Stimulated activated CD8-positive, alpha-beta memory T cell treated with anti-CD3 and anti-CD28 coated beads, Interleukin-7, amount 100 ng/mL, for 1 hour (primary cell): ENCODE data around the gene SLC6A15.

ENCODE experiments used
- DNase-seq, 2 donors: peaks; one replicate each; pipeline ENCODE4 v3.0.0-alpha.2; 2020; ENCODE audit warnings: low read depth in 2 of 2

Gene SLC6A15

DNA sequence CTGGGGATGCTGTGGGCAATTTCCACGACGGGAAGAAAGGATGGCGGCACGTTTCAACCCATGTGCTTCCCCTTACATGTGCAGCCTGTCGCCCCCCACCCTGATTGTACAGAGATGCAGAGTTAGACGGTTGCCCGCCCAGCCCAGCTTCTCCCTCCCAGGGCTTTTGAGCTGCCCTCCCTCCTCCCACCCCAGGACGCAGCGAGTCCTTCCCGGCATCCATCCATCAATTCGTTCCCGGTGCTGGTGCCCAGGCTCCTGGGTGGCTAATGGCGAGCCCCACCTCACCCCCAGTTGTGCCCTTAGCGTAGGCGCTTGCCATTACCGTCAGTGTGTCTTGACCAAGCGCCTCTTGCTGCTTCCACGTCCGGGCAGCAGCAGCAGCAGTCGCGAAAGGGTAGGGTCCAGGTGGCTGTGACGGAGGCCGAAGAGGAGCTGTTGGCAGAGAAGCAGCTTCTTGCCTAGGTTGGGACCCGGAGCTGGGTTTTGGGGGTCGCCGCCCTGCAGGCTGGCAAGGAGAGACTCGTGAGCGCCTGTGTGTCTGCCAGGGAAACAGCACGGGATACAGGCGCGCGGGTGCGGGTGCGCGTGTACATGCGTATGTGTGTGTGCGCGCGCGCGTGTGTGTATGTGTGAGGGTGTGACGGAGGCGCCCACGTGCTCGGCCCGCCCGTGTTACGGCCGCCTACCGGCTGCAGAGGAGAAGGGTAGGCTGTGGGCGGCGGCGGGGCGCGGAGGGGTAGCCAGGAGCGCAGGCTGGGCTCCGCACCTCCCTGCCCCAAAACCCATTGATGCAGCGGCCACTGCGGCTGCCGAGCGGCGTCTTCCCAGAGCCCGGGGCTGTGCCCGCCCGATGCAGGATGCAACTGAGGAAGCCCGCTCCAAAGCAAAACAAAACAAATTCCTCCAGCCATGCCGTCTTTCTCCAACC, at the start of gene SLC6A15:
TSS of gene SLC6A15 (minus strand) at position 602 of the 931 bp plus-strand sequence. CDS start 20,679 bp downstream, outside the sequence.
- no peak for DNase-seq

DNA sequence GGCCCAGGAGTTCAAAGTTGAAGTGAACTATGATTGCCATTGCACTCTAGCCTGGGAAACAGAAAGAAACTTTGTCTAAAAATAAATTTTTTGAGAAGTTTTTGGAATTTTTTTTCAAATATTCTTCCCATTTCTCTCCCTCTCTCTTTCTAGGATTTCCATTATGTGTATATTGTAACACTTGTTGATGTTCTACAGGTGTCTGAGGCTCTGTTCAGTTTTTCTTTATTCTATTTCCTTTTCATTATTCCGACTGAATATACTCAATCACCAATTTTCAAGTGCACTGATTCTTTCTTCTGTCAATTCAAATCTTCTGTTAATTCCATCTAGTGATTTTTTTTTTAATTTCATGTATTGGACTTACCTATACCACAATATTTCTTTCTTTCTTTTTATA, 48.3 kb upstream of the SLC6A15 start:
- no peak for DNase-seq

DNA sequence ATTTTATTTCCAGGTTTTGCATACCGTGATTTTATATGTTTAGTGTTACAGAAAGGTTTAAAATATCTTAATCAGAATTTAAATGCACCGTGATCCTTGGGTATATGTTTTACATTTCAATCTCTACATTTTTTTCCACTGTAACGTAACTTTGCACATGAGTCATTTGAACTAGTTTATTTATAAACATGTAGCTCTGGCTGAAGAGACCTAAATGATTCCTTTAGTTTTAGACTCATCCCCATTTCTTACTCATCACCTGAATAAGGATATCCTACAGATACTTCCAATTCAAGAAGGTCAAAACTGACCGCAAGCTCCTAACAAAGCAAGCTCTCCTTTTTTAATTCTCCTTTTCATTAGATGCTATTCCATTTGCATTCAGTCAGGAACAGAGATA, 42.7 kb upstream of the SLC6A15 start:
- DNase-seq: no peak

DNA sequence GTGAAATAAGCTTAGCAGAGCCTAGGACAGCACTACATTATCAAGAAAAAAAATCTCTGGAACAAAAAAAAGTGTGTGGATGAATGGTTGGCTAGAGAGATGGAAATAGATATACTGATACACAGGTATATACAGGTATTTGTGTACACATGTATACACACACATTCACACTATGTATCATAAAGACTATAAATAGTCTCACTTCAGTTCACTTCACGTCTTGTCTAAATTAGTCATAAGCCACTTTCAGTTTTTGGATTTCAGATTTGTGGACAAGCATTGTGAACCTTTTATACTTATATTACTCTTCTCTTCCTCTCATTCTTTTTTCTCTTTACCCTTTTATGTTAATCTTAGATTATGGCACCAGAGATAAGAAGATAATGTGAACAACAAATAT, 41.8 kb upstream of the SLC6A15 start:
- DNase-seq: no peak

DNA sequence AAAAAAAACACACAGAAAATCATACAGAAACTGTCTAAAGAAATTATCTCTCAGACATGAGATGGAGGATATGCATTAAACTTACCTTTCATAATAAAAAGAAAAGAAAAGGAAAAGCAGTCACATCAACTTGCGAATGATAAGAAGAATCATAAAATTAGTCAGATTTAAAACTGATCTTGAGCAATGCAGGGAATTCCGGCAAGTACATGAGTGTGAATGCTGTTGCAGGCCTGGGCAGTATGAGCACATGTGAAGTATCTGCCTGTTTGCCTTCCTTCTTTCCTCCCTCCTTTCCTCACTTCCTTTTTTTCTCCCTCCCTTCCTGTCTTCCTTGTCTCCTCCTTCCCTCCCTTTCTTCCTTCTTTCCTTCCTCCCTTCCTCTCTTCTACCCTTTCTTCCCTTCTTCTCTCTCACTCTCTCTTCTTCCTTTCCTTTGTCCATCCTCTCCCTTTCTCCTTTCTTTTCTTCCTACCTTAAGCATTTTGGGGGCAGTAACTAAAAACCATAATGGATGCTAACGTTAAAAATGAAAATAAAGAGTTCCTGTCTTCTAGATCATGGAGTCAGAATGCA, 38.5 kb upstream of the SLC6A15 start:
- DNase-seq: no peak

DNA sequence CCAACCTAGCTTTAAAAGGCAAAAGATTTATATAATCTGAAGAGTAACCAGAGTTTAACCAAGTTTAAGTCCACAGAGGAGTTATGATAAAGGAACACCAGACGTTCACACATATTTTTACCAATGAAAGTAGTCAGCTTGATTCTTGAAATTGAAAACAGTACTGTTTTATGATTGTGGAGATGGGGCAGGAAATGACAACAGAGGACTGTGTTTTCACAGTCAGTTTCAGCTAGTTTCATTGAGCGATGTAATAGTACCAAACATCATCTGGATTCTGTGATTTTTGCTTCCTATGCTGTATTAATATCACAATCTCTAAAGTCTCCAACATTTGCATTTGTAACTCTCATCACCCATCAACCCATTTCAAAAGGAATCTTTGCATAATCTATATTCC, 34.2 kb upstream of the SLC6A15 start:
- DNase-seq: no peak

DNA sequence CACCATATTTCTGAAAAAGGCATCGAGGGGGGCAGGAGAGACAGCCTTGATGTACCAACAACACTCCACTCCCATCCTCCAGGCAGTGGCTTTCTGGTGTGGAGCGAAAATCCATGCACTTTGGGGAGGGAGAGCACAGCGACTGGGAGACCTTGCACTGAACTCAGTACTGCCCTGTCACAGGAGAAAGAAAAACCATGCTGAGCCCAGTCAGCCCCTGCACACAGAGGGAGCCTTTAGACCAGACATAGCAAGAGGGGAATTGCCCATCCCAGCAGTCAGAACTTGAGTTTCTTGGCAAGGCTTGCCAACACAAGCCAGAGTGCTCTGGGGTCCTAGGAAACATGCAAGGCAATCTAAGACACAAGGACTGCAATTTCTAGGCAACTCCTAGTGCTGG, 24.8 kb upstream of the SLC6A15 start:
- no peak for DNase-seq

DNA sequence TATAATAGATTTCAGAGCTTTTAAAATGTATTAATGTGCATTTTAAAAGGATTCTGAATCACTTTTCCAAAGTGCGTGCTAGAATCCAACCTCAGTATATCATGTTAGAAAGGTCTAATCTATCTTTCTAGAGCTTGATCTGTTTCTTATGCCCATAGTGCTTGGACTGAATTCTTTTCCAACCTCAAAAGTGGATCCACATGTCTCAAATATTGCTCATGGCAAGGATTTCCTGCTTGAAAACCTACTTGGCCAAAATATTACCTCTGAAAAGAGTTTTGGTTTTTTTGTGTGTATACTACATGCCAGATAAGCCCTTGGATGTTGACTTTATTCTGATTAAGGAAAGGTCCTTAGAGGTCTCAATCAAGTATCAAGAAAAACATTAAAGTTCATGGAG, 16.9 kb upstream of the SLC6A15 start:
- DNase-seq: no peak

DNA sequence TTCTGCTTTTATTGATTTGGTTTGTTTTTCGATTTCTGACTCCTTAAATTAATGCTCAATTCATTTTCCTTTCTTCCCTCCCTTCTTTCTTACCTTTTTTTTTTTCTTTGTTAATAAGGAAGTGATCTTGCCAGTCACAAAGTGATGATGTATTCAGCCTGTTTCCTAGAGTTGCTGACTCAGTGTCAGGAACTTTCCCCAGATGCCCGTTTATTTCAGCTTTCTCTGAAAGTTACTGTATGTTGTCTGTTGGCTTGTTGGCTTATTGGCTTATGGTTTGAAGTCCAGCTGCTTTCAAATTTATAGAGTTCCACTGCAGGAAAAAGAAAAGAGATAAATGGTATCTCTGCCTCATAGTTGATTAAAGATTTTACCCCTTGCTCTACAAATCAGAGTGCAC, 12.4 kb upstream of the SLC6A15 start:
- DNase-seq: no peak

DNA sequence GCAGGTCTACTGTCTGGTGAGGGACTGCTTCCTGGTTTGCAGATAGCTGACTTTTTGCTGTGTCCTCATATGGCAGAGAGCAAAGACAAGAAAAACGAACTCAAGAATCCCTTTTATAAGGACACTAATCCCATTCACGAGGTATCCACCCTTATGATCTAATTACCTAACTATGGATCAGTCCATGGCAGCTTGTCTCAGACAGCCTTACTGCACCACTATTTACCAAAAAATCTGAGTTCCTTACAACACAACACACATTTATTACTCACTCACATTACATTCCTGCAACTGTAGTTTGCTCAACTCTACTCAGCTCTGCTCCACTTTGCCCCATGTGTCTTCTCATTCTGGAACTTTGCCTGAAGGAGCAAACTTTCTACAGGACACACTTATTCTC, 10.1 kb upstream of the SLC6A15 start:
- no peak for DNase-seq

DNA sequence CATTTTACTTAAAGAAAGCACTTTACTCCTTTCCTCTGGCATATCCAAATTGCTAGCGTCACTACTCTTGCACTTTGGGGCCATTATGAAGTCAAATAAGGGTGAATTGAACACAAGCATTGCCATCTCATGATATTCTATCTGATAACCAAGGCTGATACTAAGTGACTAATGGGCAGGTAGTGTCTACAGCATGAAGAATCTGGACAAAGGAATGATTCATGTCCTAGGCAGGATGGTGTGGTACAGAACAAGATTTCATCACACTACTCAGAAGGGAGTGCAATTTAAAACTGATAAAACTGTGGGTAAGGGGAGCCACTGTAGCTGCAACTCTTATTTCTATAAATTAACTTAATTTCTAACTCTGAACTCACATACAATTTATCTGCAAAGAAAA, 7.7 kb upstream of the SLC6A15 start:
- DNase-seq: no peak

DNA sequence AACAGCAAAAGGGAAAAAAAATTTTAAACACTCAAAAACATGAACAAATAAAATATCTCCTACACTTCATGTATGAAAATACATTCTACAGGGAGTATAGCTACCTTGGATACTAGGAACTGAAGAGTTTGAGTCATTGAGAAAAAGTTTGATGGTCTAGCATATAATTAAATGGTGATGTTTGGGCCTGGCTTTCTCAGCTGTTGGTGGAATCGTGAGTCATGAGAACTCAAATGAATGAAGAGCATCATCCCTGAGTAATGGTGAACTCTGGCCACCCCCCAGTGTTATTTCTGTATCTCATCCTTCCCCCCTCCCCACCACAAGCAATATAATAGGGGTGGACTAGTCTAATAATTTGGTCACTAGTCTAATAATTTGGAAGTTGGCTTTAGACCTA, 6.7 kb upstream of the SLC6A15 start:
- DNase-seq: no peak

DNA sequence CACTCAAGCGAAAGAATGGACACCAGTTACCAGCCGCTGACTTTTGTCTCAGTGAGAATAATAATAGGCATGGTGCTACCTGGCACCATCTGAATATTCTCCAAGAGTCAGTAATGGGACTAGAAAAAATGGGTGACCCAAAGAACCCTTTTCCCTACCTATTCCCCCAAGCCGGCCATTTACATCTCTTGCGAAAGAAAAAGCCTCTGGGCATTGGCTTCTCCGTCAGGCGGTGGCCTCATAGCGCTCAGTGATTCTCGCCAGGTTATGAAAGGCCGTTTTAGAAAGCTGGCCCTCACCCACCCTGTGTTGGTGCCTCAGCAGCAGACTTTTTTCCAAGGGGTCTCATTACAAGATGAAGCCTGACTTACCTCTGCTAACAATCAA, 523 bp upstream of the SLC6A15 start:
- no peak for DNase-seq

DNA sequence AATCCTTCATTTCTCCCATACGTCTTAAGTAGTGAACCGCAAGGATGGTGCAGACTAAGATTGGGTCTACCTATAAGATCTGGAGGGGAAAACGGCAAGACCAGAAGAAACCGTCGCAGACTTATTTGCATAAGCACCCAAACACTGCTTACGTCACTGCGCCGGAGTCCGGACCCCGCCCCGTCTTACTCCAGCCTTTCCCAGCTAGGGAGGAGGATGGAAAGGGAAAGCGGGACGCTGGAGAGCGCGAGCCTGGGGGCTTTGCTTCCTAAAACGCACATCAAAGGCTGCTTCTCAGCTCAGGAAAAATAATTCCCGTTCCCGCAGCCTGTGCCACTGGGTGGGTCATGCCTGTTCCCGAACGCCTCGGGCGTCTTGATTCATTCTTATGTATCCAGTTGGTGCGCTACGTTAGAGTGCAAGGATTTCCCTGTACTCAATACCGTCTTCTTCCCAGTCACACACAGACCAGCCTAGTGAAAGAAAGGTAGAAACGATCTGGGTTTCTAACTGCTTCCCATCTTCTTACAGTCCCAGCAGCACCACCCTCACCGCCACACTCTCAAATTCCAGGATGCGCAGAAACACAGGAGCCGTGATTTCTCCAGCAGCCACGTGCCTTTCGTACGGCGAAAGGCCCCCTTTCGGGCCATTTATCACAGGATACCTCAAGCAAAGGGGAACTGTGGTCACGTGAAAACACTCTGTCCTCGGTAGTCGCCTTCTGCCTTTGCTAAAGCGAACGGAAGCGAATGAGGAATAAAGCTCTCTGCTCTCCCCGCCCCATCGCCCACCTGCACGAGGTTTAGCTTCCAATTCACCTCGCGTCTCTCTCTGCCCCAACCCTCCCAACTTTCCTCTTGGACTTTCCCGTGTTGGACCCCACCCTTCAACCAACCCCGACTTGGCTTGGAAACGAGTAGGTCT, 1.1 kb downstream of the SLC6A15 start:
- no peak for DNase-seq

DNA sequence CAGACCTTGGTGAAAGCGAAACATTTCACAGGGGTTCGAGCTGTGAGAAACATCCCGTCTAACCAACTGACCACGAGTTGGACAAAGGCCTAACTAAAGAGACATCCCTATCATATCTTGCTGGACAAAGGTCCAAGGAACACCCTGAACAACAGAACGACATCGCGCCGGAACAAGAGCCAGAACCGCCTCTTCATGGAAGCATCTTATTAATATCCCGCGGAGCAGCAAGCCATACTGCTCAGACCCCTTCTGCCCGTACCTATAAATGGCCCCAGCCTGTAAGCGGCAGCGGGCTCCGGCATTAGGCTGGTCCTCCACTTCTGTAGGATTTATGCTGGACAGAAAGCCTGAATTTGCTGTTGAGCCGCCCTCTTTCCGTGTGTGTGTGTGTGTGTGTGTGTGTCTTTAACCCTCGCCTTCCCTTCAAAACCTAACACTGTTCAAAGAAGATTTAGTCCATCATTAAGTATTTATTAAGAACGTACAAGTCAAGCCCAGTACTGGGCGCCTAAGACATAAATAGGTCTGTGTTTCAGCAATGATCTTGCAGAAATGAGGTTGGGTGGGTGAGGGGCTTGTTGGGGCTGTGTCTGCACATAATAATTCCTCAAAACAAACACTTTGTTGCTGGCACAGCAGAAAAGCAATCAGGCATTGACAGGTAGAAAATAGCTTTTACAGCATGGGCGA, 1.9 kb downstream of the SLC6A15 start:
- no peak for DNase-seq

DNA sequence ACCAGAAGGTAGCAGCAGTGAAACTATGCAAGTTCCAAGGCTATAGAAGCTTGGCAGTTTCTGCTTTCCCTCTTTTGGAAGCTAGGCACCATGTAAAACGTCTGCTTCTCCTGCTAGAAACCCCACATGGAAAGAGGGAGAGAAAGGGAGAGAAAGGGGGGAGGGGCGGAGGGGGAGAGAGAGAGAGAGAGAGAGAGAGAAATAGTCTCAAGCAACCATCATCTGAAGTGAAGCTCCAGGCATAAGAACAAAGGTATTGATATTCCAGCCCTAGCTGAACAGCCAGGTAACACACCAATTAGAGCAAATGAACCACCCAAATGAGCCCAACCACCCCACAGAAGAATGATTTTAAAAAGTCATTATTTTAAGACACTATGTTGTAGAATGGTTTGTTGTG, 8.5 kb downstream of the SLC6A15 start:
- no peak for DNase-seq

DNA sequence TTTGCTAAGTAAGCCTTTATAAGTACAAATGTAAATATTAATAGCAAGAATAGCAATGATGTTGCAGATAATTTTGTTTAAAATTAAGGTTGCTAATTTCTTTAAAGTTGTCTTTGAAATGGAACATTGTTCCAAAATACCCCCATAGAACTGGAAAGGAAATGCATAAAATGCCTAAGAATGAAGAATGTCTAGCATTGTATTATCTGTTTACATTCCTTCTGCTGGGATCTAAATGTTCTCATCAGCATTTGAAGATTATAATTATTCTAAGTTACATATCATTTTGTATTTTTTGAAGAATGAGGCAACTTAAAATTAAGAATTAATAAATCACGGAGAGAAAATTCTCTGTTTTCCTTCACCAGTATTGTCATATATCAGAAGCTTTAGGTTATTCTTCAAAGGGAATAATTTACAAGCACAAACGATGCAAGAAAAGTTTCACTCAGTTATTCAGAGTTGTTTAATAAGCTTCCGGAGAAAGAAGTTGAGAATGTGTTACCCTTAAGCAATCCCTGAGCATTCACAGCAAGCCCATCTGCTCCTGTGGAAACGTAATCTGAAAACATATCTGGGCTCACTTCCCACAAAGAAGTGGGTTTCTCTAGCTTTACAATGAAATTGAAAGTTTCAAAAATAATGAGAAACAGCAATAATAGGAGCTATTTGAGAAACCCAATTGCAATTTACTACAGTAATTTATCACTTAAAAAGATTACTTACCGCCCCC, 21.3 kb downstream of the SLC6A15 start:
- DNase-seq: no peak

DNA sequence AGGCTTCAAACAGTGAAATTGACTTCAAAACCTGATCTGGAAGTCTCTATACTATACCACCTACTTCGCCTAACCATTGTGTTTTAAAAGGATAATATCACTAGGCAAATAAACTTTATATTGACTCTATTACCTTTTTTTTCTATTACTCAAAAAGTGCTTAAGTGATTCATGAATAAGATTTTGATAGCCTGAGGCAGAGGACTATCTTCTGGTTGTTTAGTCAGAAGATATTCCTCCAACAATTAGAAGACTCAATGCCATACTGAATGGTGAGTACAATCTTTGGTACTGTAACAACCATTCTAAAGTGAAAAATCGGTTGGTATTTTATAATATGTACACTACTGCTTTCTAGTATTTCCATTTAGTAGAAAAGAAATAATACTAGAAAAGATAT, 22.8 kb downstream of the SLC6A15 start:
- no peak for DNase-seq

DNA sequence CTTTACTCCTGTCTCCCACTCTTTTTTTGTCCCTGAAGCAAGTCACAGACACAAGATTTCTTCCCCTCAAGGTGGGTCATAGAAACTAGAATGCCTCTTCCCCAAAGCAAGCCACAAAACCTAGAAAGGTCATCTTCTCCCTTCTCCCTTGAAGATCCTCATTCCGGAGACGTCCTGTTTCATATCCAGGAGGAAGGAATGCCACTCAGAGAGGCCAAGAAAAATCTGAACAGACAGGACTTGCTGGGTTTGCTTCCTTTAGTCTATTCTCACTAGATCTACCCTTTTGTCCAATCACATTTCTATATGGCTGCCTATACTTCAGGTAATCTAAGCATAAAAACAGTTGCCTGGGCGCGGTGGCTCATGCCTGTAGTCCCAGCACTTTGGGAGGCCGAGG, 23.7 kb downstream of the SLC6A15 start:
- DNase-seq: no peak

DNA sequence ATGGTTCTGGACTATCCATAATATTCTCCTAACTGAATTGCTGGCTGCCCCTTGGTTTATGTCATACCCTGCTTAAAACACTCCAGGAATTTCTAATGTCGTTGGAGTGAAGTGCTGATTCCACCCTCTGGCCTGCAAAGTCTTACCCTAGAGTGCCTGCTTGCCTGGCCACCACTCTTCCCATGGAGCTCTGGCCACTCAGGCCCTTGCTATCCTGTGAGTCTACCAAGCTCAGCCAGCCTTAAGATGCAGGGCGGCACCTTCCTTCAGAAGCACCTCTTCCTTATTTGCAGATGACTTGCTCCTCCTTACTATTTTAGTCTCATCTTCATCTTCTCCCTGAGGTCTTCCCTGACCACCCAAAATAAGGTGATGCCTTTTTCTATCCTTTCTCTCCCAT, 35.3 kb downstream of the SLC6A15 start:
- no peak for DNase-seq

DNA sequence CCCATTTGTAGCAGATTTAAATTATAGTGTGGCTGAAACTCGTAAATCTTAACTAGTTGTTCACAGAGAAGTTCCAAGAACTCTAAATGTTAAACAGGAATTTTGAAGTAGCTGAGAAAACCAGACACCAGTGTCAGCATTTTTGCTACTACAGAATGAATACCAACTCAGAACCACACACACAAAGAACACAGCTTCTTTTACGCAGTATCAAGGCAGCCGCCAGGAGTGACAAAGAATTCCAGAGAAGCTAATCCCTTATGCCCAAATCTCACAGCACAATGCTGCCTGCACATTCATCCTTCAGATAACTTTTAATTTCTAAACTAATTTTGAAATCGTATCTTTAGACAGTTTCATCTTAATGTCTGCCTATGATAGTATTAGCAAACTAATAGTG, 37.4 kb downstream of the SLC6A15 start:
- no peak for DNase-seq
